ENCODE results near the gene TIGAR. TPM values are rescaled to one million over a fixed set of nuclear protein-coding genes. Genes with fewer than 3 reads are reported as not detected.

Gene TIGAR, protein sequence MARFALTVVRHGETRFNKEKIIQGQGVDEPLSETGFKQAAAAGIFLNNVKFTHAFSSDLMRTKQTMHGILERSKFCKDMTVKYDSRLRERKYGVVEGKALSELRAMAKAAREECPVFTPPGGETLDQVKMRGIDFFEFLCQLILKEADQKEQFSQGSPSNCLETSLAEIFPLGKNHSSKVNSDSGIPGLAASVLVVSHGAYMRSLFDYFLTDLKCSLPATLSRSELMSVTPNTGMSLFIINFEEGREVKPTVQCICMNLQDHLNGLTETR
- total RNA-seq (2022; extraction: Qiagen RNA extraction): 42.4 to 50.2 TPM (median 49.5 TPM) in 5 replicates

DNA sequence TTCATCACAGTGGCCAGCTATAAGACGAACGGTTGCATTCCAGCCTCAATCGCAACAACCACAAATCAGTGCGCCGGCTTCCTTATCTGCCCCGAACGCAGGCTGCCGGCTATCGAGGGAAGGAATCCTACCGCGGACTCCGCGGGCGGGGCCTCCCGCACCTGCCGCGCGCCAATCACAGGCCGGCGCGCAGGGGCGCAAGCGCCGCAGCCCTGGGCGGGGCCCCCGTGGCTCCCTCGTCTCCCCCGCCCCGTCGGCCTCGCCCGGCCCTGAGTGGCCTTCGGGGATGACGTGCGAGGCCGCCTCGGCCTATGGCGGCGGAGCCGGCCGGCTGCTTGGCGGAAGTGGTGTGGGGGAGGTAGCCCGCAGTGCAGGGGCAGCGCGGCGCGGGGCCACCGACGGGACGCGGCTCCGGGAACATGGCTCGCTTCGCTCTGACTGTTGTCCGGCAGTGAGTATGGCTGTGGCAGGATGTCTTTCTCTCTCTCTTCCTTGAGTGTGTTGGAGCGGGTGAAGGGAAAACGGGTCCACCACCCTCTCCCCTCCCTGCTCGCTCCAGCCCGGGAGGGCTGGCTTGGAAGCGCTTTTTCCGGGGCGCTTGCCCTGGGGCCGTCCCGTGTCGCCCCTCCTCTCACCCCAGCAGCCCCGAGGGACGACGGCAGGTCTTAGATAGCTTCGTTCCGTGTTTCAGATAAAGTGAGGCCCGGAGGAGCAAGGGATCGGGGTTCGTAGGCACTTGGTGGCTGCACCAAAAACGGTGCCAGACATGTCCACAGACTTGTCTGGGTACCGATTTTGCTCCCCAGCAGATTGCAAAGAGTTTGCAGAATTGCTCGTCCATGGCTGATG, at the start of gene TIGAR:
Gene TIGAR (plus strand): TSS at position 361 of the 849 bp plus-strand sequence. CDS start 59 bp downstream, at position 420.

GRCh38 chr12:4273652-4274395, 47.2 kb upstream of the TIGAR start, which contains the start of gene CCND2:
CCND2 (plus strand) TSS chr12:4273762; CDS start chr12:4274041, 279 bp downstream.

DNA sequence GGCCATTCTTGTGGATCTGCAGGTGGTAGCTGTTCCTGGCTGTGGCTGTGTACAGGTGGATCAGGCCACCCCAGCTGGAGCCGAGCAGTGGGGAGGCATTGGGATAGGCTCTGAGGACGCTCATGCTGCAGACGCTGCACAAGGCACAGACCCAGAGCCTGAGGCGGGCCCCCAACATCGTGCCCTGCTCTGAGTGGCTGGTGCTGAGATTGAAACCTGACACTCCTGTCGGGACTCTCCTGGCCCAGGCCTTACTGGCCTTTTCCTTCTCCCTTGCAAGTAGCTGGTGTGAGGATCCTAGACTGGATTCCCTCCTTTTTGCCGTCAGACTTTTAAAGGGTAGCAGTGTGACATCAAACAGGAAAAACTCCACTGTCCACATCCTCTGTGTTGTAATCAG, 58.4 kb downstream of the TIGAR start, which contains the start of gene FGF23:
Gene FGF23 (minus strand): TSS at position 308 of the 400 bp plus-strand sequence. CDS start 130 bp downstream, at position 178.

Other genes starting within 250 kb of the TIGAR start
- 0.01 to 0.02 TPM in 2 of 5 replicates, not detected in the others for gene CCND2, start 47.5 kb upstream of the TIGAR start, total RNA-seq (2022; extraction: Qiagen RNA extraction)
- gene FGF23, start 58.5 kb downstream of the TIGAR start, total RNA-seq (2022; extraction: Qiagen RNA extraction): not detected in 5 replicates
- not detected in 5 replicates for gene FGF6, start 124.6 kb downstream of the TIGAR start, total RNA-seq (2022; extraction: Qiagen RNA extraction)
- gene RAD51AP1, start 217.7 kb downstream of the TIGAR start, total RNA-seq (2022; extraction: Qiagen RNA extraction): 14.9 to 20.8 TPM (median 18.0 TPM) in 5 replicates
- 41.6 to 52.9 TPM (median 42.8 TPM) in 5 replicates for gene DYRK4, start 241.0 kb downstream of the TIGAR start, total RNA-seq (2022; extraction: Qiagen RNA extraction)